PC-3 (cell line): ENCODE results near the gene LRRC71.
"Not testable (repeated sequence)": the region's sequence is repeated elsewhere in the genome, so short reads cannot be mapped to it uniquely, and the experiment has no call there.

Experiments
- EZH2 ChIP-seq: fragments of 300-600 bp; sonication (generic); IDR thresholded peaks from one replicate; pipeline ENCODE4 v1.6.1; 2017; ENCODE audit warnings: antibody characterized with exemption, mild to moderate bottlenecking, low read length; ENCODE audit not compliant: unreplicated experiment
- EZH2phosphoT487 ChIP-seq: fragments of 300-600 bp; sonication (generic); IDR thresholded peaks from 2 replicates; pipeline ENCODE4 v1.6.1; 2018; ENCODE audit warnings: mild to moderate bottlenecking, antibody characterized with exemption, low read length, borderline replicate concordance
- TF ChIP-seq, protein P1 (sequence below): fragments of 300-600 bp; sonication (generic); conservative IDR thresholded peaks from 2 replicates; pipeline ENCODE4 v1.5.1; 2017; ENCODE audit warnings: antibody characterized with exemption, low read depth, mild to moderate bottlenecking, low read length

- TF ChIP-seq, protein P1, sequence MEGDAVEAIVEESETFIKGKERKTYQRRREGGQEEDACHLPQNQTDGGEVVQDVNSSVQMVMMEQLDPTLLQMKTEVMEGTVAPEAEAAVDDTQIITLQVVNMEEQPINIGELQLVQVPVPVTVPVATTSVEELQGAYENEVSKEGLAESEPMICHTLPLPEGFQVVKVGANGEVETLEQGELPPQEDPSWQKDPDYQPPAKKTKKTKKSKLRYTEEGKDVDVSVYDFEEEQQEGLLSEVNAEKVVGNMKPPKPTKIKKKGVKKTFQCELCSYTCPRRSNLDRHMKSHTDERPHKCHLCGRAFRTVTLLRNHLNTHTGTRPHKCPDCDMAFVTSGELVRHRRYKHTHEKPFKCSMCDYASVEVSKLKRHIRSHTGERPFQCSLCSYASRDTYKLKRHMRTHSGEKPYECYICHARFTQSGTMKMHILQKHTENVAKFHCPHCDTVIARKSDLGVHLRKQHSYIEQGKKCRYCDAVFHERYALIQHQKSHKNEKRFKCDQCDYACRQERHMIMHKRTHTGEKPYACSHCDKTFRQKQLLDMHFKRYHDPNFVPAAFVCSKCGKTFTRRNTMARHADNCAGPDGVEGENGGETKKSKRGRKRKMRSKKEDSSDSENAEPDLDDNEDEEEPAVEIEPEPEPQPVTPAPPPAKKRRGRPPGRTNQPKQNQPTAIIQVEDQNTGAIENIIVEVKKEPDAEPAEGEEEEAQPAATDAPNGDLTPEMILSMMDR, result not testable (repeated sequence)
- TF ChIP-seq EZH2phosphoT487, EZH2: not testable (repeated sequence)
Measured at GRCh38 chr1:156926695-156927094, 6.3 kb downstream of the LRRC71 start.
